EH (cell line): ENCODE measurements around the gene GJB3.

ENCODE experiments used
- DNase-seq: peaks from one replicate; pipeline ENCODE4 v3.0.0-alpha.2; 2015; ENCODE audit warnings: low read depth

Gene GJB3

DNA sequence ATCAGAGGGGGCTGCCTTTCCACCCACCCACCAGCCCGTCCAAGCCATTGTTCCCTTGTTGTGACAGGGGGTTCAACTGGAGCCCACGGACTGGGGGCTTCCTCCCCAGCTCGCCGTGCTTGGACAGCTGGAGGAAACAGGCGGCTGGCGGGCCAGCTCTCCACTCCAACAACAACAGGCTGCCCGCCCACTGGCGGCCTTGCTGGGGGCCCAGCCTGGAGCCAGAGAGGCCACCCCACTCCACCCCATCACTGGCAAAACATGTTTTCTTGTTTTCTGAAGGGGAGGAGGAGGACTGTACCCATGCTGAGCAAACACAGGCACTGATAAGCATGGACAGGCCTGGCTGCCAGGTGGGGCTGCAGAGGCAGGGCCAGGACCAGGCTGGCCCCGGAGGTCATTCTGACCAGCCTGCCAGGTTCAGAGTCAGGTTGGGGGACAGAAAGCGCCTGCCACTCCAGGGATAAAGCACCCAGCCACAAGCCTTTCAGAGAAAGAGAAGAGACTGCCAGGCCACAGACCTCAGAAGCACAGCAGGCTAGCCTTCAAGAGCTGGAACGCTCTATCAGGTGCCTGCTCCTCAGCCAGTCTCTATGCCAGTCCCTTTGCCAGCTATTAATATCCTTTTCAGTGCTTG, 44.6 kb downstream of the GJB3 start:
- DNase-seq, result no peak

DNA sequence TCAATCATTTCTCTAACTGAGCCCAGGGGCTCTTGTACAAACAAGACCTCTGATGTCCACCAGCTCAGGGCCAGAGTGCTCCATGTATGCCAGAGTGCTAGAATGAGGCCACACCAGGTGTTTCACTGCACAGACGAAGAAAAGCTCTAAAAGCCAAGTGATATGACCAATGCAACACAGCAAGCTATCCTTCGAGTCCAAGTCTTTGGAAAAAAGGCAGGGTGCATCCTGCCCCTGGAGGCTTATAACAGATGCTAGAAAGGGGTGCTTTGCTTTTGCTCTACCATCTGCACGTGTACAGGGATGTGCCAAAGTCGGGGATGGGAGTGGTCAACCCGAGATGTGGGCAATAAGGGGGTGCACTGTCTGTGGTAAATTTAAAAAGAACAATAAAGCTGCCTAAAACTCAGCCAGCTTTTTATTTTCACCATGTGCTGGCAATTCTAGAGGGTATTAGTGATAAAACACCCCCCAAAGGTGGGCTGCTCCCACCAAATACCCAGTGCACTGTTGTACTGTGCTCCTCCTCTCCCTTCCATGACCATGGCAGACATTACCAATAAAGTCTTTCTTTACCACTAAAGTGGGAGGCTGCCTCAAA, 46.4 kb downstream of the GJB3 start:
- DNase-seq, result no peak

DNA sequence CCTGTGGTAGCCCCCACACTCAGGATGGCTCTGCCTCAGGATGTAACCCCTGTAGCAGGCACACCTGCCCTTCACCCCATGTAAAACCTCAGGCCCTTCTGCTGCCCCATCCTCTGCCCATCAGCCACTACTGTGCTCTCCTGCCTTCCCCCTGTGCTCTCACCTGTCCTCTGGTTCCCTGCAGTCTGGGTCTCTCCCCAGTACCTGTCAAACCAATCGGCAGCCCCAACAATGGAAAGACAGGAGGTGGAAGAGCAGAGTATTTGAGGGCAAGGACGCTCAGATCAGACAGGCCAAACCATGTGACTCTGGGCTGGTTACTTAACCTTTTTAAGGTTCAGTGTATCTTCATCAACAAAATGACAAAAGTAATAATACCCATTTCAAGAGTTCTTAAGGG, 47.6 kb downstream of the GJB3 start:
- no peak for DNase-seq

DNA sequence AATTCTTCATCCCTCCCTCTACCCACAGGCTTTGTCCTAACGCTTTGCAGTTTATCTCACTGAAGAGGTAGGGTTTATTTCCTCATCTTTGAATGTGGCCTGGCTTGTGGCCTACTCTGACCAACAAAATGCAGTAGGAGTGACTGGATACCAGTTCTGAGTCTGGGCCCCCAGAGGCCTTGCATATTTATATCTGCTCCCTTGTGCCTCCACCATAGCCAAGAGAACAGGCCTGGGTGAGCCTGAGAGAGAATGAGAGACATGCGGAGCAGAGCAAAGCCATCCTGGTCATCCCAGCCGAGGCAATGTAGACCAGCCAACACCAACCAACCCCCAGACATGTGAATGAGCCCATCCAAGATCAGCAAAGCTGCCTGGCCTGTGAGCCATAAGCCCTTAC, 48.2 kb downstream of the GJB3 start:
- no peak for DNase-seq

GRCh38 chr1:34831721-34832246, 50.8 kb downstream of the GJB3 start:
- DNase-seq, result no peak

- no peak for DNase-seq
Observed at GRCh38 chr1:34833711-34834110, 52.7 kb downstream of the GJB3 start.
